ENCODE data around the gene CD200R1L. TPM values are rescaled to one million over a fixed set of nuclear protein-coding genes. Genes with fewer than 3 reads are reported as not detected.

CD200R1L gene
- total RNA-seq, 1 donor from 2014 or later: not detected

Other genes with a start within 250 kb of the CD200R1L start
- 13.2 TPM for gene CCDC80, start 205.7 kb downstream of the CD200R1L start, total RNA-seq
- 2.9 TPM for gene CD200R1, start 128.2 kb upstream of the CD200R1L start, total RNA-seq
- 14.6 TPM for gene GTPBP8, start 144.1 kb upstream of the CD200R1L start, total RNA-seq